Glomerular visceral epithelial cell (primary cell): Measurements from ENCODE around the gene NMRK2.
"Not testable (repeated sequence)": the region's sequence is repeated elsewhere in the genome, so short reads cannot be mapped to it uniquely, and the experiment has no call there.

Experiments used
- DNase-seq: peaks from one replicate; pipeline ENCODE4 v3.0.0-alpha.2; 2016; ENCODE audit errors: extremely low spot score

Gene NMRK2

DNA sequence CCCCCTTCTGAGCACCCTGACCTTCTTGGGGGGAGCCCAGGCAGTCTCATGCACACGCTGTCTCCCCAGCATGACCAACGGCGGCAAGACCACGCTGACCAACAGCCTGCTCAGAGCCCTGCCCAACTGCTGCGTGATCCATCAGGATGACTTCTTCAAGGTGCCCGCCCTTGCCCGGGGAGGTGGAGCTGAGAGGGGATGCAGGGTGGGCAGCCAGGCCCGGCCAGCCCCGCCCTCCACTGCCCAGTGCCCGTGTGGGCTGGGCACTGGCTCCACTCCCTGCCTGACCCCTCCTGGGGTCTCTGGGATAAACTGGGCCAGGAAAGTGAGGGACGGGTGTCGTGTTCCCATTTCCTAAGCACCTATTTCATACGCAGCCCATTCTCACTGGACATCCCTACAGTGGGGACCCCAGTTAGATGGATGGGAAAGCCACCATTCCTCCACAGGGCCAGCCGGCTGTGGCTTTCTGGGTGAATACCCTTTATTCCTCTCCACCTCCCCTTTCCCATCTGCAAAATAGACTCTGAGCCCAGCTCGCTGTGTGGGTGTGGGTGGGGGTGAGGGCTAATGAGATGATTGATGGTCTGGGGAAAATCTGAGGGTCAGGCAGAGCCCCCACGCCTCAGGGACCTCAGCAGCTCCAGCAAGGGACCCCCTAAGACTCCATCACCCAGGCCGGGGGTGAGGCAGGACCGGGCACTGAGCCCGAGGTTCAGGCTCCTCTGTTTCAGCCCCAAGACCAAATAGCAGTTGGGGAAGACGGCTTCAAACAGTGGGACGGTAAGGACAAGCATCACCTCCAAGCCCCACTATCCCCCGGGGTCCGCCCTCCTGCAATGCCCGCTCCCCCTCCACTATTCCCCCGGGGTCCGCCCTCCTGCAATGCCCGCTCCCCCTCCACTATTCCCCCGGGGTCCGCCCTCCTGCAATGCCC, 3.9 kb downstream of the NMRK2 start:
- DNase-seq = no peak

DNA sequence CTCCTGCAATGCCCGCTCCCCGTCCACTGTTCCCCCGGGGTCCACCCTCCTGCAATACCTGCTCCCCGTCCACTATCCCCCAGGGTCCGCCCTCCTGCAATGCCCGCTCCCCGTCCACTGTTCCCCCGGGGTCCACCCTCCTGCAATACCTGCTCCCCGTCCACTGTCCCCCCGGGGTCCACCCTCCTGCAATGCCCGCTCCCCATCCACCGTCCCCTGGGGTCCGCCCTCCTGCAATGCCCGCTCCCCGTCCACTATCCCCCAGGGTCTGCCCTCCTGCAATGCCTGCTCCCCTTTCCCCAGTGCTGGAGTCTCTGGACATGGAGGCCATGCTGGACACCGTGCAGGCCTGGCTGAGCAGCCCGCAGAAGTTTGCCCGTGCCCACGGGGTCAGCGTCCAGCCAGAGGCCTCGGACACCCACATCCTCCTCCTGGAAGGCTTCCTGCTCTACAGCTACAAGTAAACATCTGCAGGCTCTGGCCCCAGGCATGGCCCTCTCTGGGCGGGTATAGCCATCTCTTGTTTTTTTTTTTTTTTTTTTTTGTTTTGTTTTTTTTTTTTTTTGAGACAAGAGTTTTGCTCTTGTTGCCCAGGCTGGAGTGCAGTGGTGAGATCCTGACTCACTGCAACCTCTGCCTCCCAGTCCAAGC, 5.6 kb downstream of the NMRK2 start:
- not testable (repeated sequence) for DNase-seq

DNA sequence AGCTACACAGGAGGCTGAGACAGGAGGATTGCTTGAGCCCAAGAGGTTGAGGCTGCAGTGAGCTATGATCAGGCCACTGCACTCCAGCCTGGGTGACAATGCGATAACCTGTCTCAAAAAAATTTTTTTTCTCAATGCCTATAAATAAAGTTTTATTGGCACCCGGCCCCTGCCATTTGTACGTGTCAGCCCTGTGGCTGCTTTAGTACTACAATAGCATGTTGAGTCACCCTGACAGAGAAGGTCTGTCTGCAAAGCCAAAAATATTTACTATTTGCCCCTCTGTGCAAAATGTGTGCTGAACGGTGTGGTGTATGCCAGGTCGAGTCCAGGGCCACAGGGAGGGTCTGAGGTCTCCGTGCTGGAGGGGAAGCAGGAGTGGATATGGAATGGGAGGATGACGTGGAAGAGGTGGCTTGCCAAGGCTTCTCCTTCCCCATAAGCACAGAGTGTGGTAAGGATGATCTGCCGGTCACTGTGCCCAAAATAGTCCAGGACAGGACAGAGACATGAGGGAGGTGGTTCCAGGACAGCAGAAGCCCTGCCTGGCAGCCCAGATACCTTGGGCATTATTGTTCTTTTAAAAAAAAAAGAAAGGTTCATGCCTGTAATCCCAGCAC, 10.0 kb downstream of the NMRK2 start:
- DNase-seq = no peak

DNA sequence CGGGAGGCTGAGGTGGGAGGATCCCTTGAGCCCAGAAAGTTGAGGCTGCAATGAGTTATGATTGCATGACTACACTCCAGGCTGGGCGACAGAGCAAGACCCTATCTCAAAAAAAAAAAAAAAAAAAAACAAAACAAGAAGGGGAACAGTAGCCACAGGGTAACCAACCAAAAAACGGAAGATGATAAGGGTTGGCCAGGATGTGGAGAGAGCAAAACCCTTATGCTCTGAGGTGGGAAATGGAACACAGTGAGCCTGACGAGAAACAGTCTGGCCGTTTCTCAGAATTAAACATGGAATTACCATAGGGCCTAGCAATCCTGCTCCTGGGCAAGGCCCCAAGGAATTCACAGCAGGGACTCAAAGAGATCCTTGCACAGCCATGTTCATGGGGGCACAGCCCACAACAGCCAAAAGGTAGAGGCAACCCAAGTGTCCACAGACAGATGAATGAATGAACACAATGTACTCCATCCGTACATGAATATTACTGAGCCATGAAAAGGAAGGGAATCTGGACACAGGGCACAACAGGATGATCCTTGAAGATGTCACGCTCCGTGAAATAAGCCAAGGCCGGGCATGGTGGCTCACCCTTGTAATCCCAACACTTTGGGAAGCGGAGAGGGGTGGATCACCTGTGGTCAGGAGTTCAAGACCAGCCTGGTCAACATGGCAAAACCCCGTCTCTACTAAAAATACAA, 11.3 kb downstream of the NMRK2 start:
- no peak for DNase-seq

DNA sequence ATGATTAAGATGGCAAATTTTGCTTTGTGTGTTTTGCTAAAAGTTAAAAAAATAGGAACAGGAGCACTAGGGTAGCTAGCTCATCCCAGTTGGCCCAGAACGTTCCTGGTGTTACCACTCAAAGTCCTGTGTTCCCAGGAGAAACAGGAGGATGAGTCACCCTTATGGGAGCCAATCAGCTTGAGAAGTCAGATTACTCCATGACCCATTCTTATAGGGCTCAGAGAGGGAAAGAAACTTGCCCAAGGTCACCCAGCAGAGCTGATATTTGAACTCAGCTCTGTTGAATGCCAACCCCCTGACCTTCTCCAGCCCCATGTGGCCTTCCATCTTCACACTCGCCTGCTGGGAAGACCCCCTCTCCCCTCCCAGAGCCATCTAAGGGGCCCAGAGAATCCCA, 13.0 kb downstream of the NMRK2 start:
- DNase-seq = no peak

DNA sequence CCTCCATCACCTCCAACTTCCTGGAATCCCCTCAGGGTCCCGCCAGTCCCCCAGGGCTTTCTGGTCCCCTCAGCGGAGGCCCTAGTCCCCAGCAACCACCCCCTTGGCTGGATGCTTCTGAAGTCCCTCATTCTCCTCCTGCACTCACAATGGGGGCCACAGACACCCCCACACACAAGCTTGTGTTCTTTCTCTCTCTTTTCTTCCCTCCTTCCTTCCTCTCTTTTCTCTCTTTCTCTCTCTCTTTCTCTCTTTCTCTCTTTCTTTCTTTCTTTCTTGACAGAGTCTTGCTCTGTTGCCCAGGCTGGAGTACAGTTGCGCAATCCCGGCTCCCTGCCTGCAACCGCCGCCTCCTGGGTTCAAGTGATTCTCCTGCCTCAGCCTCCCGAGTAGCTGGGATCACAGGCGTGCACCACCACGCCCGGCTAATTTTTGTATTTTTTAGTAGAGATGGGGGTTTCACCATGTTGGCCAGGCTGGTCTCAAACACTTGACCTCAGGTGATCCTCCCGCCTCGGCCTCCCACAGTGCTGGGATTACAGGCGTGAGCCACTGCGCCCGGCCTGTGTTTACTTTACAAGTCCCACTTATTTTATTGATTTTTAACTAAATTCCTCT, 14.6 kb downstream of the NMRK2 start:
- DNase-seq = not testable (repeated sequence)

DNA sequence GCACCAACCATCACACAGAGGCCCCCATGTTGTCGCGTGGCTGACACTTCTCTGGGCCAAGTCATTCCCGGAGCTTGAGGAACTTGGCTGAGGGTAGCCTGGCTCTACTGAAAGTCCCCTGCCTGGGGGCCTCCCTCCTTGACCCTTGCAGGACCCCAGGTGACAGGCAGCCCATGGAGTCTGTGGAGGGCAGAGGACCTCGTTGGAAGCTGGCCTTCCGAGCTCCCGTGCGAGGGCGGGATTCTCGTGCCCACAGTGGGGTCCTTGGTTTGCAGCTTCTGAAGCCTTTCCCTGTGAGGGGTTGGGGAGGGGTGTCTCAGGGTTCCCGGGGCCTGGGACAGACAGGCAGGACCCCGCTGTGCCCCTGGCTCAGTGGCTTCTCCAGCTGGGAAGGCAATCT, 16.4 kb downstream of the NMRK2 start:
- no peak for DNase-seq

DNA sequence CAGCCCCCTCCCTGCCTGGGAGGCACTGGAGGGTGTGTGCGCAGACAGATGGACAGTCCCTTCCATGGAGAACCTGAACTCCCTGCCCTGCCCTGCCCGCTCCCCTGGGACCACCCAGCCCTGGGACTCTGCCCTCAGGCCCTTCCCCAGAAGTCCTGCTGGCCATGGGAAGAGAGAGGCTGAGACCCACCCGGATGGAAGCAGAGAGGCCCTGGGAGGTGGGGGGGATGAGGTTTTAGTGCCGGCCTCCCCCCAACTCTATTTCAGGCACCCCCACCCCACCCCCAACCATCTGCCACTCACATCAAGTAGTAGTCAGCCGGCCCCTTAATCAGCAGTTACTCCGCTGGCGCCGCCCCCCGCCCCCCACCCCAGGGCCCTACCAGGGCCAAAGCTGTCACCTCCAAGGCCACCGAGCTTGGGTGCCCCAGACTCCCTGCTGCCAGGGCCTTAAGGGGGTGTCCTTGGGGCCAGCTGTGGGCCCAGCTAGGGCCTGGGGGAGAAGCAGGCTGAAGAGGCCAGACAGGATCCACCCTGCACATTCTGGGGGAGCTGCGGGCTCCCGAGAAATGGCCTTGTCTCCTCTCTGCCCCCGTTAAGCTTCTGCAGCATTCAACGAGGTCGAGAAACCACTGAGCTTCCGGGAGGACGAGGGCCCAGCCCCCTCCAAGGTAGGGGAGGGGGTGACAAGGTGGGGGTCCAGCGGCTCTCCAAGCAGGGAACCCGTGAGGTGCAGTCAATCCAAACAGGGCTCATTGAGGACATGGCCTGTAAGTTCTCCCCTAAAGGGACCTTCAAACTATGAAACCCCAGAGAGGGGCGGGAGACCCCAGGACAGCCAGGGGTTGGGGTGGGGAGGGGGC, 17.4 kb downstream of the NMRK2 start:
- no peak for DNase-seq

DNA sequence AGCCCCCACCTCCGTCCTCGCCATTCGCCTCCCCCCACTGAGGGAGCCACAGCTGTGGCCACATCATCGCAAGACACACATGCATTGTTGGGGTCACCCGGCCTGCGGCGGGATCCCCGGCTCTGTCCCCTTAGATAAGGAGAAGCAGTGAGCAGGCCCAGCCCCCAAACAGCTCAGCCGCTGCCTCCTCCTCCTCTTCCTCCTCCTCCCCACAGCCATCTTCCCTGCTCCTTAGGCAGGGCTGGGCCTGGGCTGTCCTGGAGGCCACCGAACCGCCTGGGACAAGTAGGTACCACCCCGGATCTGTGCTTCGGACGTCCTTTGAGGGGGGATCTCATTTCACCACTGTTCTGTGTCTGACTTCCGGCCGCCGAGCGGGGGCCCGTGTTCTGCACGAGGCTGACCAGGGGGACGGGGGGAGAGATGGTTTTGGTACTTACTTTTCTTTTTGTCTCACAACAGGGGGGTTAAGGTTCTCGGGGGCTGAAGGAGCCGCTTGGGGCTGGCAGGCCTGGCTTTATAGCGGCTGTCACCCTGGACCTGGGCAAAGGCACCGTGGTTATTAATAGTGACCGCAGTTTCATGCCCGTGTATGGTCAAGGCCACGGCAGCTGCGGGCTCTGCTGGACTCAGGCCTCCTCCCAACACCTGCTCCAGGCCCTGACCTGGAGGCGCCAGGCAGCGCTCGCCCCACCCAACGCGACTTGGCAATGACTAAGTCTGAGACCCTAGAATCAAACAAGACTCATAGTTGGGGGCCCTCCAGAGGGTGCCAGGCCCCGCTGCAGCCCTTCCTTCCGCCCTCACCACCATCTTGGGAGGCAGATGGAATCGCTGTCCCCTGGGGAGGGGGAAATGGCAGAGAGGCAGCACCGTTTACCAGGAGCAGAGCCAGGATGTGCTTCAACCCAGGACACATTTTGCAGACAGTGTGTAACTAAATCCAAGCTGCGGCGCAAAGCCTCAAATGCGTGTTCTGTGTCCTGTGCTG, 18.3 kb downstream of the NMRK2 start:
- DNase-seq = no peak

DNA sequence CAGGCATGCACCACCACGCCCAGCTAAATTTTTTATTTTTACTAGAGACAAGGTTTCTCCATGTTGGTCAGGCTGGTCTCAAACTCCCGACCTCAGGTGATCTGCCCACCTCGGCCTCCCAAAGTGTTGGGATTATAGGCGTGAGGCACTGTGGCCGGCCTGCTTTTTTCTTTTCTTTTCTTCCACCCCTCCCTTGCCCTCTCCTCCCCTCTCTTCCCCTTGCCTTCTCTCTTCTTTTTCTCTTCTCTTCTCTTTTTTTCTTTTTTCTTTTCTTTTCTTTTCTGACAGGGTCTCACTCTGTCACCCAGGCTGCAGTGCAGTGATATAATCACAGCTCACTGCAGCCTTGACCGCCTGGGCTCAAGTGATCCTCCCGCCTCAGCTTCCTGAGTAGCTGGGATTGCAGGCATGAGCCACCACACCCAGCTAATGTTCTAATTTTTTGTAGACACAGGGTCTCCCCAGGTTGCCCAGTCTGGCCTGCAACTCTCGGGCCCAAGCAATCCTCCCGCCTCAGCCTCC, 19.9 kb downstream of the NMRK2 start:
- not testable (repeated sequence) for DNase-seq

DNA sequence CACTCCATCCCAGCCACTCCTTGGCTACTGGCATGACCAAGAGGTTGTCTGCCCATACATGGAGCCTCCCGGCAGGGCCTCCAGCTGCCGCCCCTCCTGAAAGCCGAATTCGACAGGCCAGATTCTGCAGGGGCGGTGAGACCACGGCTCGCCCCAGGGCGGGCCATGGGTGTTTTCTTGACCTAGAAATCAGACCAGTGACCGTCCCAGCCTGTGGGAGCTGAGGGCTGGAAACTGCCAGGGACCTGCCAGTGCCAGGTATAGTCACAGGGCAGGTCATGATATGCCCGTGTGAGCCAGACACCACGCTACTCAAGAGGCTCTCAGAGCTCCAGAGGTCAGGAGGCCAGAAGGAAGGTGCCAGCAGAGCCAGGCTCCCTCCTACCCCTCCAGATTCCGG, 21.2 kb downstream of the NMRK2 start:
- no peak for DNase-seq

DNA sequence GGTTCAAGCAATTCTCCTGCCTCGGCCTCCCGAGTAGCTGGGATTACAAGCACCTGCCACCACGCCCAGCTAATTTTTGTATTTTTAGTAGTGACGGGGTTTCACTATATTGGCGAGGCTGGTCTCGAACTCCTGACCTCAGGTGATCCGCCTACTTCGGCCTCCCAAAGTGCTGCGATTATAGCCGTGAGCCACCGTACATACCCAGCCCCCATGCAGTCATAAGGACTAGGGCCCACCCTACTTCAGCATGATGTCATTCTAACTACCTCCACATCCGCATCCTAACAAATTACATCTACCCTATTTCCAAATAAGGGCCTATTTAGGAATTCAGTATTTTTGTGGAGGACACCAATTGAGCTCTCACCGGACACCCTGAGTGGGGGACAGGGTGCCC, 22.4 kb downstream of the NMRK2 start:
- not testable (repeated sequence) for DNase-seq

DNA sequence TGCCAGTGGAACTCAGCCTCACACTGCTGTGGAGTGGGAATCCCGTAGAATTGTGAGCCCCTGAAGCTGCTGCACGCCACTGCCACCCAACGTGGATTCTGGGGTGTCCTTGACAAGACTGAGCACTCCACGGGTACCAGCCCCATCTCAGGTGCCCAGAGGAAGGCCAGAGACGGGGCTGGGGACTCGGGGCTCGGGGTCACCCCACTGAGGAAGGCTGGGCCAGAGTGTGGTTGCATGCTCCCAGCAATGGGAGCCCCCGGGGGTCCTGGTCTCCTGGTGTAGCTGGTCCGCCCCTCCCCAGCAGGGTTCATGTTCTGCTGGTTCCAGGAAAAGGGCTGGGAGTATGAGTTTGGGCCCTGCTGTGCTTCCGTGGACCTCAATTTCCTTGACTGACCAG, 22.8 kb downstream of the NMRK2 start:
- no peak for DNase-seq

DNA sequence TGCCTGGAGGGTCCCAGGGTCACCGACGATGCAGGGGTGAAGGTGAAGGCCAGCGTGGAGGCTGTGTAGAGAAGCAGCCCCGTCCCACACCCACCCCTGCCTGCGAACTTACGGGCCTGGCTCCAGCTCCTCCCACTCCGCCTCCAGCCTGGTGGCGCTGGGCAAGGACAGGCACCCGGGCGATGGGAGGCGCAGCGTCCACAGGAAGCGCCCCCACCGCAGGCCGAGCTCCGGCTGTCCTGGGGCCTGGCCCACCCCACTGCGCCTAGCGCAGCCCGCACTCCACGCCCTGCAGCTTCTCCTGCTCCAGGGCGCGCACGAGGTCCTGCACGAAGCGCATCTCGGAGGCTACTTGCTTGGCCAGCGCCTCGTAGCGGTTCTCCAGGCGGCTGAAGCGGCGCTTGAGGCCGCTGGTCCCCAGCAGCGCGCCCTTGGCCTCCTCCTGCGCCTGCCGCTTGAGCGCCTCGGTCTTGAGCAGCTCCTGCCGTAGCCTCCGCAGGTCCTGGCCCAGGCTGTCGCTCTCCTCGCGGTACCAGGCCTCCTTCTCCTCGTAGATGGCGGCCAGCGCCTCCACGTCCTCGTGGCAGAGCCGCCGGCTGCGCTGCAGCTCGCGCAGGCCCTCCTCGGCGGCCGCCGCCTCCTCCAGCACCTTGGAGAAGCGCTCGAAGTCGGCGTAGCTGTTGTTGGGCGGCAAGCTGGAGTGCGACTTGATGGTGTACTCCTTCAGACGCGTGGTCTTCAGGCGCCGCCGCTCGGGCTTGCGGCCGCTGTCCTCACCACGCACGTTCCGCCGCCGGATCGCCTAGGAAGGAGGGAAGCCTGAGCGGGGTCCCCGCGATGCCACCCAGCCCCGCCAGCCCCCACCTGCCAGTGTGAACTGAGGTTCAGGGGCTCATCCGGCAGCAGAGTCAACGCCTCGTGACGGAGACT, 26.2 kb downstream of the NMRK2 start:
- no peak for DNase-seq

DNA sequence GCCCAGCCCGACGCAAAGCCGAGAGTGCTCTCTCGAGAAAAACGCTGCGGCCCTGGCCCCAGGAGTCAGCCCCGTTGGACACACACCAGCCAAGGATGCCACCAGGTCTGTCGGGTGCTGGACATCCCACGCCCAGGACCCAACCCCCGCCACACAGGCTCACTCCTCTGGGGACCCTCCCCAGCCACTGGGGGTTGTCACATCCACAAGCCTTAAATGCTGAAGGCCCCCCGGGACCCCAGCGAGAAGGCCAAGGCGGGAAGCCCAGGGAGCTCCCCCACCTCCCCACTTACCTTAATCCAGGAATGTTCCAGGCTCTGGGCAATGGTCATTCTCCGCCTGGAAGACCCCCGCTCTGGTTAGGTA, 26.9 kb downstream of the NMRK2 start:
- DNase-seq = no peak

DNA sequence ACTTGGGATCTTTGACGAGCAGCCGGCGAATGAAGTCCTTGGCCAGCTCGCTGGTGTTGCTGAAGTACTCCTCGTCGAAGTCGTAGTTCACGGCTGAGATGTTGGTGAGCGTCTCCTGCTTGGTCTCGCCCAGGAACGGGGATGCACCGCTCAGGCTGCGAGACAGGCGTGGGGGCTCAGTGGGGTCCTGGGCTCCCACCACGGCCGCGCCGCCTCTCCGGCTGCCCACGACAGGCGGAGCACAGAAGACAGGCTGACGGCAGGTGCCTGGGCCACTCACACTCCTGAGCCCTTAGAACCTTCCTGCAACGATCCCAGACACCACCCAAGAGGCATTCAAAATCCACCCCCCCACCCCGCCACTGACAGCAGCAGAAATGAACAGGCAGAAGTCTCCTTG, 28.1 kb downstream of the NMRK2 start:
- DNase-seq = no peak

DNA sequence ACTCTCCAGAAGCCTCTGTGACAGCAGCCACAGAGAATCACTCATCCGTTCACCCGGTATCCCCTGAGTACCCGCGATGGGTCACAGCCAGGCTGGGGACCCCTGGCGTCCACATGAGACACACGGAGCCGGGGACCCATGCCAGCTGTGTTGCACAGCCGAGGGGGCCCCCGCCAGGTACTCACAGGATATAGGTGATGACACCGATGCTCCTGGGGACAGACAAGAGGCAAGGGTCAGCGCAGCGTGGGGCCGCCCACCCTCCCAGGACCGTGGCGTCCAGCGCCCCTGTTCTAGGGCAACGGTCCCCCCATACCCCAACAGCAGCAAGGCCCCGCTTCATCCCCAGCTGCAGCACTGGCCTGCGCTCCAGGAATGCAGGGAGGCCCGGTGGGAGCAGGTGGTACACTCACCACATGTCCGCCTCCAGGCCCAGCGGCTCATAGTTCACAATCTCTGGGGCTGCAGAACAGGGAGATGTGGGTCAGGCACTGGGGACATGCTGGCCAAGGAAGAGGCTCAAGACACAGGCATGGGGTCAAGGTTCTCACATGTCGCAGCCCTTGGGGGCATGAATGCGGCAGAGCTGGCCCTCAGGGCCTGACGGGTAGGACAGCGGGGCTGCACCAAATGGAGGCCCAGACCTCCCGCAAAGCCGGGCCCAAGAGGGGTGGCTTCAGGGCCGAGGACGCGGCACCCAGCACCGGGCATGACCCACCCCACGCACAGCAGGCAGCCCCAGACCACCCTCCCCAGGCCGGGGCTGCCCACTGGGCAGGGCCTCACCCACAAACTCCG, 30.8 kb downstream of the NMRK2 start:
- DNase-seq = no peak
